ENCODE data around the gene DNM3. TPM values are rescaled to one million over a fixed set of nuclear protein-coding genes. Genes with fewer than 3 reads are reported as not detected.

Gene DNM3
- total and polyA plus RNA-seq, 10 of the 15 experiments (the other 5 are each of a cell fraction or from before 2014, with no cell fraction given), result 0.03 to 1.5 (median 0.08) TPM; not detected in 3

- TF ChIP-seq ZBTB11 (CRISPR knock-in tag; IDR thresholded peaks at IDR 0.05) (no peak), POLR2AphosphoS2 (IDR thresholded peaks at IDR 0.05; ENCODE audit: low read depth, low read length) (no peak), SREBF2 (IDR thresholded peaks at IDR 0.05; ENCODE audit: low read length) (no peak), RELA (IDR thresholded peaks at IDR 0.05; ENCODE audit: borderline replicate concordance, partially characterized antibody) (no peak), HCFC1 (IDR thresholded peaks at IDR 0.05; ENCODE audit: low read length) (no peak), NFIC (IDR thresholded peaks at IDR 0.05; ENCODE audit: low read depth, low read length) (no peak)
Measured at GRCh38 chr1:171845998-171846397, 4.7 kb downstream of the DNM3 start (continued).

- CTCF ChIA-PET, result interaction anchor here (1.1 kb wide), 1 partner anchor 137 kb away, joined by 3 read pairs; no protein-coding TSS in a partner anchor
- no peak overlapping the region for H3K27ac ChIP-seq (ENCODE audit: control insufficient read depth, insufficient read depth)
- H3K36me3 ChIP-seq (ENCODE audit: control insufficient read depth in 2 of 2, insufficient read depth in 2 of 2, low read length in 1 of 2), result no peaks in the 10 kb centered on the region
- no peaks in the 10 kb centered on the region for H4K20me1 ChIP-seq (ENCODE audit: control insufficient read depth, insufficient read depth)
- no peaks in the 10 kb centered on the region for H3K9me3 ChIP-seq (replicated peaks; ENCODE audit: control insufficient read depth, insufficient read depth, low read length)
- no peaks in the 10 kb centered on the region for H3K79me2 ChIP-seq (ENCODE audit: control insufficient read depth, insufficient read depth, low read length)
- no peaks in the 10 kb centered on the region for H3K4me1 ChIP-seq (ENCODE audit: control insufficient read depth, insufficient read depth, low read length)
- WGBS (ENCODE audit: insufficient coverage, insufficient replicate concordance, low lambda C conversion rate, missing lambda C conversion rate), result 8% methylated on average over 5 of the region's 5 CpGs
- BruUV-seq (replicated peaks), result no TSS peak
- ATAC-seq (no peak), FAIRE-seq (no peak), DNase-seq (ENCODE audit: low read depth, low spot score) (no peak)
- in situ Hi-C loops (cut with MboI), result no loop called here
- SMC1A ChIA-PET (ENCODE audit: uncharacterized antibody, unreplicated experiment), result interaction anchor here (1.5 kb wide), 1 partner anchor 49 kb away, joined by 4 read pairs; no protein-coding TSS in a partner anchor
- H2AFZ ChIP-seq (ENCODE audit: control insufficient read depth, low read depth, low read length), result no peak overlapping the region
- H3K9ac ChIP-seq (ENCODE audit: control insufficient read depth, insufficient read depth, low read length), result no peak overlapping the region
- POLR2A ChIA-PET, result no interaction called here
- RAD21 ChIA-PET (ENCODE audit: unreplicated experiment), result no interaction called here
- no peaks in the 10 kb centered on the region for H3K27me3 ChIP-seq (replicated peaks in 1 of 2; ENCODE audit: control insufficient read depth in 2 of 2, insufficient read depth in 2 of 2, low read length in 1 of 2)
- H3K4me3 ChIP-seq, result no peak overlapping the region
- H3K4me2 ChIP-seq (ENCODE audit: control insufficient read depth, insufficient read depth), result no peak overlapping the region
- intact Hi-C loops (cut with micrococcal nuclease; ENCODE audit: unreplicated experiment), result no loop called here
- TF ChIP-seq FOXK2 (IDR thresholded peaks at IDR 0.05) (no peak), KLF5 (IDR thresholded peaks at IDR 0.05; ENCODE audit: partially characterized antibody) (no peak), SIN3A (IDR thresholded peaks at IDR 0.05; ENCODE audit: low read depth, low read length) (no peak), IRF5 (IDR thresholded peaks at IDR 0.05; ENCODE audit: borderline replicate concordance) (no peak), TBL1XR1 (IDR thresholded peaks at IDR 0.05; ENCODE audit: low read depth, low read length) (no peak), CHD1 (IDR thresholded peaks at IDR 0.05; ENCODE audit: low read depth, low read length) (no peak), ETV6 (conservative IDR thresholded peaks at IDR 0.05 in 1 of 2, IDR thresholded peaks at IDR 0.05 in 1 of 2; ENCODE audit: borderline replicate concordance in 1 of 2, low read depth in 1 of 2) (no peak), NR2C1 (IDR thresholded peaks at IDR 0.05) (no peak), ZNF687 (IDR thresholded peaks at IDR 0.05) (no peak)
Measured at GRCh38 chr1:171849245-171849898, 8.1 kb downstream of the DNM3 start.

All from GM12878 (cell line).